HG03175 (cell line): ENCODE data around the gene TULP4.

Experiments used
- ATAC-seq: cut with Tn5 transposase; IDR thresholded peaks from one replicate; pipeline ENCODE4 v1.9.1; 2021; ENCODE audit warnings: mild to moderate bottlenecking, moderate library complexity; ENCODE audit not compliant: unreplicated experiment

TULP4 gene, protein sequence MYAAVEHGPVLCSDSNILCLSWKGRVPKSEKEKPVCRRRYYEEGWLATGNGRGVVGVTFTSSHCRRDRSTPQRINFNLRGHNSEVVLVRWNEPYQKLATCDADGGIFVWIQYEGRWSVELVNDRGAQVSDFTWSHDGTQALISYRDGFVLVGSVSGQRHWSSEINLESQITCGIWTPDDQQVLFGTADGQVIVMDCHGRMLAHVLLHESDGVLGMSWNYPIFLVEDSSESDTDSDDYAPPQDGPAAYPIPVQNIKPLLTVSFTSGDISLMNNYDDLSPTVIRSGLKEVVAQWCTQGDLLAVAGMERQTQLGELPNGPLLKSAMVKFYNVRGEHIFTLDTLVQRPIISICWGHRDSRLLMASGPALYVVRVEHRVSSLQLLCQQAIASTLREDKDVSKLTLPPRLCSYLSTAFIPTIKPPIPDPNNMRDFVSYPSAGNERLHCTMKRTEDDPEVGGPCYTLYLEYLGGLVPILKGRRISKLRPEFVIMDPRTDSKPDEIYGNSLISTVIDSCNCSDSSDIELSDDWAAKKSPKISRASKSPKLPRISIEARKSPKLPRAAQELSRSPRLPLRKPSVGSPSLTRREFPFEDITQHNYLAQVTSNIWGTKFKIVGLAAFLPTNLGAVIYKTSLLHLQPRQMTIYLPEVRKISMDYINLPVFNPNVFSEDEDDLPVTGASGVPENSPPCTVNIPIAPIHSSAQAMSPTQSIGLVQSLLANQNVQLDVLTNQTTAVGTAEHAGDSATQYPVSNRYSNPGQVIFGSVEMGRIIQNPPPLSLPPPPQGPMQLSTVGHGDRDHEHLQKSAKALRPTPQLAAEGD (N-terminal part only)

DNA sequence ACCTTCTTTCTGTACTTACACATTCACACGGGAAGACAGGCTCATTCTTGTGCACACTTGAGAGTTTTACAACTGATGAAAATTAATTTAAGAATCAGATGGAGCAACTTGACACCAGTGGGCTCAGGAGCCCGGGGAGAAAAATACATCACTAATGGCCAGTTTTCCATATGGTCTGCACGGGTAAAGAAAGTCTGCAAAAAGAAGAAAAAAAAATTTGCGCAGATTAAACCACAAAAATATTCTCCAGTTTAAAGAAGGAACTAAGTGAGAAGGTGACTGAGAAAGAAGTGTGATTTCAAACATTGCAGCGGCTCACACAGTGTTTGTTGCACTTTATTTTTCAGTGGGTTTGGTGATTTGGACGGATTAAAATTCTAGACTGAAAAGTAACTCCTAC lies at the start of gene TULP4:
TULP4 (plus strand) TSS at position 301 of the 400 bp plus-strand sequence. CDS start 1,552 bp downstream, outside the sequence.
- no peak for ATAC-seq

DNA sequence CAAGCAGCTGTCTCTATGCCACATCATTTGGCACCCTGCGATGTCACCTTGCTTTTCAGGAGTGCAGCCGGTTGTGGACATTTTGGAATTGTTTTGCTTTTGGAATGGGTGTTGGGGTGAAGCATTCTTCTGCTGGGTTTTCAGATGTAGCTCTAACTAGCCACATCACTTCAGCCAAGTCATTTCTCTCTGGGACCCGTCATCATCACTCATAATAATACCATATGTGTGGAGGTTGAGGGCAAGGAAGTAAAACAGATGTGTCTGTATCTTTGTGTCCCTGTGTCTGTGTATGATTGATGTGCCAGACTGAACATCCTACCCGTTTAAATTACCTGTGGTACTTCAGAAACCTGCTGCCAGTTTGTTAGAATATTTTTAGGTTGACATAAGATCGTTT lies 49.5 kb upstream of the TULP4 start:
- ATAC-seq, result no peak

- no peak for ATAC-seq
These were observed 48.1 kb upstream of the TULP4 start for GRCh38 chr6:158264180-158264579.

DNA sequence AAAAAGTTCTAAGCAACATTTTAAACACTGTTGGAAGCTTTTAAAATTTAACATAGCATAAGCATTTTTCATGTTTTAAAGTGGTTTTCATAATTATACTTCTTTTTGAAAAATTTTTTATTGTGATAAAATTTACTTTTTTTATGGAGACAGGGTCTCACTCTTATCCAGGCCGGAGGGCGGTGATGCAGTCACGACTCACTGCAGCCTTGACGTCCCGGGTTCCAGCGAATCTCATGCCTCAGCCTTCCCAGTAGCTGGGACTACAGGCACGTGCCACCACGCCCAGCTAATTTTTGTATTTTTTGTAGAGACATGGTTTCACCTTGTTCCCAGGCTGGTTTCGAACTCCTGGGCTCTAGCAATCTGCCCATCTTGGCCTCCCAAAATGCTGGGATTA lies 46.1 kb upstream of the TULP4 start:
- ATAC-seq, result no peak

- no peak for ATAC-seq
These were observed 43.7 kb upstream of the TULP4 start for GRCh38 chr6:158268361-158269147.

- ATAC-seq, result no peak
These were observed 42.6 kb upstream of the TULP4 start for GRCh38 chr6:158269657-158270056.

GRCh38 chr6:158270389-158271127 lies 41.7 kb upstream of the TULP4 start:
- peak; percentile 5 for ATAC-seq

GRCh38 chr6:158272324-158272723 lies 39.9 kb upstream of the TULP4 start:
- ATAC-seq, result no peak

DNA sequence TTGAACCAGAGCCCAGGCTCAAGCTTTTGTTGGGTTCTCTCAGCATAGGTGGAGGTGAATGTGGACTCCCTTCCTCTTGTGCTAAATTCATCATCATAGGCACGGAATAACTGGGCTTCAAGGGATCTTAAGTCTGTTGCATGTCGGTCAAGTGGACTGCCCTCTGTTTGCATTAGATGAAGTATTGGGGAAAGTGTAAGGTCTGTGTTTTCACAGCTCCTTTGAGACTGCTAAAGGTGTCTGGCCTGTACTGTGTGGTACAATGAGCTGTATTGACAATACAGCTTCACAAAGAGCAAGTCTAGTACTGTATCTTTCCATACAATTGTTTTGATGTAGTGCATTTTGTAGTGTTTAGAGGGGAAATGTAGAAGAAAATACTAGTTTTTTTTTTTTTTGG lies 34.3 kb upstream of the TULP4 start:
- no peak for ATAC-seq

DNA sequence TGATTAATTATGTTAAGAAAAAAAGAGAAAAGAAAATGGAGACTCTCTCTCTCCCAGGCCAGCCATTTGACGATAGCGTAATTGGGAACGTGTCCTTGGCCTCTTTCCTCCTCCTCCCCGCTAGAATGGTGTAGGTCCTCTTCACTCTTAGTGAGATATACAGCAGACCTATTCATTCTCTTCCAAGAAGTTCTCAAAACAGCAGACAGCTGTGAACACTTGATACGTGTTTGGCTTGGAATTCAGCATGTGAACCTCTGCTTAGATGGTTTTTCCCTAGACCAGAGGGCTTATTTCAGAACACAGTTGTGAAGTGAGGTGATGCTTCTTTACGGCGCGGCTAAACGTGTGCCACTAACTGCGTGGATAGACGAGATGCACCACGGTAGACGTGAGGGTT lies 32.6 kb upstream of the TULP4 start:
- ATAC-seq, result no peak

DNA sequence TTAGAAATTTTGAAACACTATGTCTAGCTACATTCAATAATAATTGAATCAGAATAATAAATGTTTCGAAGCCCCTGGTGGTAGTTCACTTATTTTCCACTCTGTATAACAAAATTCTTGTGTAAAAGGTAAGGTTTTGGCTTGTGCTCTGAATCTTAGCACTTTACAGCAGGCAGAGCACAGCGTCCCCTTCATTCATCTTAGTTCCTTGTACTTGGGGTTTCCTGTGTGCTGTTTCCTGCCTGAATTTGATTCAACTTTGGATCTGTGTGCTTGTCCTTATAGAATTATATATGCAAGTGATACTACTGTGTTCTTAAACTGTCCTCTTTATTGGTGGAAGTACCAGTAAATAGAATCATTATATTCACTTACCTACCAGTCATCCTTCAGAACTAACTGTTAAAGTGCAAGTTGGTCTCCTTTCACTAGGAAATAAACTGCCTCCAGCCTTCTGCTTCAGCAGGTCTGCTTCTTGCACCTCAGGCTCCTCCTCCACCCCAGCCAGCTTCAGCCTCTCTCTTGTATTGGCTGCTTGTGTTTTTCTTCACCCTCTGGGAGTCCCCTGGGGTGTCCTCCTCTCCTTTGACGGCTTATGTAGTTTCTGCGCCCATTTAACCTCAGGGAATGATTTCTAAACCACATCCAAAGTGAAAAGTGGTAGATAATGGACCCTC lies 28.8 kb upstream of the TULP4 start:
- no peak for ATAC-seq

GRCh38 chr6:158284007-158284875 lies 28.0 kb upstream of the TULP4 start:
- ATAC-seq, result no peak

DNA sequence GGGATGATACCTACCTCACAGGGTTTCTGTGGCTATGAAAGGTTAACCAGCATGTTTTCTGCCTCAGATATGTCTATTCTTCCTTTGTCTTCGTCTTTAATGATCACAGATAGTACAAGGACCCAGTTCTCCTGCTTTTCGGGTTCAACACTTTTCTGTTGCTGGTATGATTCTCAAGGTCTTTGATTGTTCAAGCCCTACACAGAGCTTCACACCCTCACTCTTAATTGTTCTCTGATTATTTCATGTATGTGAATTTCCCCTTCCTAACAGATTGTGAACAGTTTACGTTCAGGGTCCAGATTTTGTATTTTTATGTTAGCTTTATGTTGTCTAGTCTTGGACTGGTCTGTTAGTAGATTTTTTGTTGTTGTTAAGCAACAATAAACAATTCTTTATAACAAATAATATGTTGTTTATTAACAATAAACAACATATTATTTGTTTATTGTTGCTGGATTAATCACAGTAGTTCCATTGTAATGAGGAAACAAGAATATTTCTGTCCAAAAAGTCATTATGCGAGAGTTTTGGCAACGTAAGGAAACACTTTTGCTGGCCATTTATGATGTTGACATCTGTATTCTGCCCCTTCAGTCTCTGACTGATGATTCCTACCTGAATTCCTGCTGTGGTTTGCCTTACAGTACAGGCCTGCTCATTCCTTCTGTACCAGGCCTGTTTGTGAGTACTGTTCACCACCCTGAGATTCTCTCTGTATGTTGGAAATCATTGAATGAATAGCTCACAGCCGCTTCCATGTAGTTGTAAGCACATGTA lies 27.2 kb upstream of the TULP4 start:
- ATAC-seq, result no peak

- no peak for ATAC-seq
These were observed 26.6 kb upstream of the TULP4 start for GRCh38 chr6:158285656-158286021.

DNA sequence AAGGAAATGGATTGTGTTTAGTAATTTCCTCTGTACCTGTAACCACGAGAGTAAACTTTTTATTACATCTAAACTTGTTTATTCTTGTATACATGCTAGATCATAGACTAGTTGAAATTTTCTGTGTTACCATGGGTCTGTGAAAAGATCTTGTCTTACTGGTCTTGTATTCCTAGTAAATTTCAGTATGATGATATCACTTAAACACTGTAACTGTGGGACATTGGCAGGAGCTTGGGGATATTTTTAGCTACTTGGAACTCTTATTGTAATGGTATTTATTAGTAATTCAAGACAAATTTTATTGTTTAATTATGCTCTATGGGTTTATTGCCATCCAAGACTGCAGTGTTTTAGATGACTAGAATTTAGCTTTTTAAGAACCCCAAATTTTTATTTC lies 25.9 kb upstream of the TULP4 start:
- ATAC-seq, result no peak

GRCh38 chr6:158287047-158287446 lies 25.2 kb upstream of the TULP4 start:
- ATAC-seq, result no peak

GRCh38 chr6:158290040-158290439 lies 22.2 kb upstream of the TULP4 start:
- ATAC-seq, result peak; percentile 64

DNA sequence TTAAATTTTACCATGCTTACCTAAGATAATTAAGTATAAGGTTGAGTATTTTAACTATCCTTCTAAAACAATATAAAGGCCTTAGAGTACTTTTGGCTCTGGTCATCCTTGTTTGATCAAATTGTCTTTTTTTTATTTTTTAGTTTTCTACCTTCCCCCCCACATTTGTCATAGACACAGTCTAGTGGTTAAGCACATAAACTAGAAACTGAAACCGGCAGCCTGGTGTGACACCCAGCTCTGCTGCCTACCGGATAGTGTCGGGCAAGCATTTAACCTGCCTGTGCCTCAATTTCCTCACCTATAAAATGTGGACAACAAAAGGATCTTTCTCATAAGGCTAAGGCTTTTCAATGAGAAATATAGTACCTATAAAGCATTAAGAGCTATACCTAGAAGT lies 21.6 kb upstream of the TULP4 start:
- peak; percentile 90 for ATAC-seq
